Prostate gland (tissue), 2 donors: ENCODE data around the gene DCST2.

Experiments
- CTCF ChIP-seq, 4 experiments: fragments of 200-600 bp in 2 of 4; fragments of 450-650 bp in 2 of 4; sonication (generic) in 2 of 4; IDR thresholded peaks; 1 replicate in 3 of 4; 2 replicates in 1 of 4; pipeline ENCODE4 v1.5.1; 2016 to 2019; ENCODE audit warnings: antibody characterized with exemption in 4 of 4, mild to moderate bottlenecking in 2 of 4, moderate library complexity in 2 of 4
- POLR2A ChIP-seq: fragments of 450-650 bp; IDR thresholded peaks from one replicate; pipeline ENCODE4 v1.6.1; 2016; ENCODE audit warnings: antibody characterized with exemption, mild to moderate bottlenecking
- POLR2AphosphoS5 ChIP-seq: sonication (generic); formaldehyde crosslinking; IDR thresholded peaks from one replicate; pipeline ENCODE4 v1.6.1; 2017; ENCODE audit warnings: antibody characterized with exemption

- no peak for TF ChIP-seq CTCF (IDR thresholded peaks at IDR 0.05)
- no peak for TF ChIP-seq POLR2A
- peak; percentile 59 for TF ChIP-seq POLR2AphosphoS5
These were observed 26.2 kb downstream of the DCST2 start for GRCh38 chr1:155007251-155007828.
